CD1c-positive myeloid dendritic cell (primary cell): ENCODE results near the gene SYDE1.
A peak's percentile ranks its signal among the peaks of the same experiment; 100 is the strongest.
"Not testable (repeated sequence)": the region's sequence is repeated elsewhere in the genome, so short reads cannot be mapped to it uniquely, and the experiment has no call there.

Experiments used
- DNase-seq: peaks from one replicate; pipeline ENCODE4 v3.0.0-alpha.2; 2016; ENCODE audit errors: extremely low spot score

The SYDE1 gene, protein sequence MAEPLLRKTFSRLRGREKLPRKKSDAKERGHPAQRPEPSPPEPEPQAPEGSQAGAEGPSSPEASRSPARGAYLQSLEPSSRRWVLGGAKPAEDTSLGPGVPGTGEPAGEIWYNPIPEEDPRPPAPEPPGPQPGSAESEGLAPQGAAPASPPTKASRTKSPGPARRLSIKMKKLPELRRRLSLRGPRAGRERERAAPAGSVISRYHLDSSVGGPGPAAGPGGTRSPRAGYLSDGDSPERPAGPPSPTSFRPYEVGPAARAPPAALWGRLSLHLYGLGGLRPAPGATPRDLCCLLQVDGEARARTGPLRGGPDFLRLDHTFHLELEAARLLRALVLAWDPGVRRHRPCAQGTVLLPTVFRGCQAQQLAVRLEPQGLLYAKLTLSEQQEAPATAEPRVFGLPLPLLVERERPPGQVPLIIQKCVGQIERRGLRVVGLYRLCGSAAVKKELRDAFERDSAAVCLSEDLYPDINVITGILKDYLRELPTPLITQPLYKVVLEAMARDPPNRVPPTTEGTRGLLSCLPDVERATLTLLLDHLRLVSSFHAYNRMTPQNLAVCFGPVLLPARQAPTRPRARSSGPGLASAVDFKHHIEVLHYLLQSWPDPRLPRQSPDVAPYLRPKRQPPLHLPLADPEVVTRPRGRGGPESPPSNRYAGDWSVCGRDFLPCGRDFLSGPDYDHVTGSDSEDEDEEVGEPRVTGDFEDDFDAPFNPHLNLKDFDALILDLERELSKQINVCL

DNA sequence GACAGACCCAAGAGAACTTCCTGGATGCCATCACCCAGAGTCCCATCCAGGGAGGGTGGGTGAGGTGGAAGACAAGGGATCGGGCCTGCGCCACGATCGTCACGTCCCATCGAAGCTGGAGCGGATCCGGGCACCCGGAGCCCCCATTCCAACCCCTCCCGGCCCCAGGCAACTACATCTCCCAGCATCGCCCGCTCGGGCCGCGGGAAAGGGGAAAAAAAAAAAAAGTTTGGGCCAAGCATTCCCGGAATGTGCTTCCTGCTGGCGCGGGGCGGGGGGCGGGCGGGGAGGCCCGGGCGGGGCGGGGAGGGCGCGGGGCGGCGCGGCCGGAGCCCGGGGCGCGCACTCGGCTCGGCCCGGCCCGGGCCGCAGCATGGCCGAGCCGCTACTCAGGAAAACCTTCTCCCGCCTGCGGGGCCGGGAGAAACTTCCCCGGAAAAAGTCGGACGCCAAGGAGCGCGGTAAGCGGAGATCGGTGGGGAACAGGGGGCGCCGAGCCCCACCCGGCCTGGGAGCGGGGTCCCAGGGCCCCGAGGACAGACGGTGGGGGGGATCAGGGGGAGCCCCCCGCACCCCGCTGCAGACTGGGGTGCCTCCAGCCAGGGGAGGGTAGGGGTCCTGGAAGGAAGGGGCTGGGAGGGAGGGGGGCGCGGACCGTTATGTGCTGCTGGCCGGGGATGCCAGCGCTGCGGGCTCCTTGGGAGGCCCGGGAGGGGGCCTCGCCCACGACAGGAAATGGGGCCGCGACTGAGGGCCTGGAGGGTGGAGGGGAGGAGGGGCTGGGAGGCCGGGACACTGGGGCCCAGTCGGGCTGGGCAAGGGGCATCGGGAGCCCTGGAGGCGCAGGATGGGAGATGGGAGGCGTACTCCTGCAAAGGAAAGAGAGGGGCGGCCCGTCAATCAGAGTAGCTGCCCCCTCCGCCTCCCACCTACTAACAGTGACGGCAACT is at the start of gene SYDE1:
Gene SYDE1 (plus strand): TSS at position 341 of the 950 bp plus-strand sequence. CDS start 33 bp downstream, at position 374.
- no peak for DNase-seq

DNA sequence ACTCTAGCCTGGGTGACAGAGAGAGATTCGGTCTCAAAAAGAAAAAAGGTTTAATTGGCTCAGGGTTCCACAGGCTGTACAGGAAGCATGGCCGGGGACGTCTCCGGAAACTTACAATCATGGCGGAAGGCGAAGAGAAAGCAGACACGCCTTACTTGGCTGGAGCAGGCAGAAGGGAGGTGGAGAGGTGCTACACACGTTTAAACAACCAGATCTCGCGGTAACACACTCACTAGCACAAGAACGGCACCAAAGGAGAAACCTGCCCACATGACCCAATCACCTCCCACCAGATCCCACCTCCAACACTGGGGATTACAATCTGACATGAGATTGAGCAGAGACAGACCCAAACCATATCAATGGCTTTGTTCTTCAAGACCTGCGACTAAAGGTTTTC is 45.2 kb upstream of the SYDE1 start:
- no peak for DNase-seq

DNA sequence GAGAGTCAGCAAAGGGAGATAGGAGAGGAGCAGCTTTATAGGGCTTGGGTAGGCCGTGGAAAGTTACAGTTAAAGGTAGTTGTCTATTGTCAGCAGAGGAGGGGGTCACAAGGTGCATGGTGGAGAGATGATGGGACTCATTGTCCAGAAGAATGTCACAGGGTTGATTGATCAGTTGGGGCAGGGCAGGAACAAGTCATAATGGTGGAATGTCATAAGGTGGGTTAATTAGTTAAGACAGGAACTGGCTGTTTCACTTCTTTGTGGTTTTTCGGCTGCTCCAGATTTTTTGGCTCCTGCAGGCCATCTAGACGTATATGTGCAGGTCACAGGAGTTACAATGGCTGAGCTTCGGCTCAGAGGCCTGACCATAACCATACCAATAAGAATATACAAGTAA is 36.8 kb upstream of the SYDE1 start:
- not testable (repeated sequence) for DNase-seq

DNA sequence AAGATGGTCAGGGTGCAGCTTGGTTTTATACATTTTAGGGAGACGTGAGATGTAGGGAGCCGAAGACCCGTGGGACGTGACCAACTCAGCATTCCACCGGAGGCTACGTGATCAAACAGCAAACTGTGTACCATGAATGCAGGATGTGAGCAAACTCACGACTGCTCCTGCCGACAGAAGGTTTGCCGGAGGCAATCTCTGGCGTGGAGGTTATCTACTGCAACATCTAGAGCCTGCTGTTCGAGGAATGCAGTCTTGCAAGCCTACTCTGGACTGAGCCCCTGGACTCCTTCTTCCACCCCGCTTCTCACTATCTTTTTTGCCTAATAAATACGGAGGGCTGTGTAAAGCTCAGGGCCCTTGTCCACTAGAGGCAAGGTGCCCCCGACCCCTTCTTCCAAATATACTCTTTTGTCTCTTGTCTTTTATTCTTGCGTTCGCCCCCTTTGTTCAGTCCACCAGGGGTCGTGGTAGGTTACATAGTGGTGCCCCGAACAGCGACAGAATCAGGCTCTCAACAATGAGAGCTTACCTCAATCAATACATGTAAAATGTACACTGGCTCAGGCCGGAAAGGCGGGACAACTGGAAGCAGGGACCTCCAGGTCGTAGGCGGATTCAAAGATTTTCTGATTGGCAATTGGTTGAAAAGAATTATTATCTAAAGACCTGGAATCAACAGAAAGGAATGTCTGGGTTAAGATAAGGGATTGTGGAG is 34.1 kb upstream of the SYDE1 start:
- DNase-seq: no peak

DNA sequence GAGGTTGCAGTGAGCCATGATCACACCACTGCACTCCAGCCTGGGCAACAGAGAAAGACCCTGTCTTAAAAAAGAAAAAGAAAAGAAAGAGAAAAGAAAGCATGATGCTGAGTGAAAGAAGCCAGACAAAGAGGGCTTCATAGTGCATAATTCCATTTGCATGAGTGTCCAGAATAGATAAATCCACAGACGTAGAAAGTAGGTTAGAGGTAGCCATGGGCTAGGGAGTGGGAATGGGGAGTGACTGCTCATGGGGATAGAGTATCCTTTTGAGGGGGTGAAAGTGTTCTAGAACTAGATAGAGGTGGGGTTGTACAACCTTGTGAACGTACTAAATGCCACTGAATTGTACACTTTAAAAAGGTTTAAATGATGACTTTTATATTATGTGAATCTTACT is 32.8 kb upstream of the SYDE1 start:
- DNase-seq: no peak

DNA sequence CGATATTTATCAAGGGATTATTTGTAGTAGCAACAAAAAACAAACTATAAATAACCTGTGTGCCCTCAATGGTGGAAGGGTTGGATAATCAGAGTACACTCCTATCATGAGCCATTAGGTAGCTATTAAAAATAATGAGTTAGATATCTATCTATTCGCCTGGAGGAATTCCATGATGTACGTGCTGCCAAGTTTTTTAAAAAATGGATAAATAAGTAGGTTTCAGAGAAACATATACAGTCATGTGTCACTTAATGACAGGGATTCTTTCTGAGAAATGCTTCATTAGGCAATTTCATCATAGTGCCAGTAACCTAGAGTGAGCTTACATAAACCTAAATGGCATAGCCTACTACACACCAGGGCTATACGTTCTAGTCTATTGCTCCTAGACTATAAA is 31.4 kb upstream of the SYDE1 start:
- DNase-seq: no peak

DNA sequence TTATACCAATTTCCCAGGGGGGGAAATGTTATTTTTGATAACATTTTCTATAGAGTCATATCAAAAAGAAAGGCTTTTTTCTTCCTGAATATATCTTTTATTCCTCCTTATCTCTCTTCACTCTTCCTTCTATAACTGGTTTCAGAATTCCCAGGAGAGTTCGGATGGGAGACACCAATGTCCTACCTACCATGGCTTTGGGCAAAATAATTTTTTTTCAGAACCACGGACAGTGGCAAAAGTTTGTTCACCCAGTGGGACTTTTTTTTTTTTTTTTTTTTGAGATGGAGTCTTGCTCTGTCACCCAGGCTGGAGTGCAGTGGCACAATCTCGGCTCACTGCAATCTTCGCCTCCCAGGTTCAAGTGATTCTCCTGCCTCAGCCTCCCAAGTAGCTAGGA is 27.2 kb upstream of the SYDE1 start:
- not testable (repeated sequence) for DNase-seq

DNA sequence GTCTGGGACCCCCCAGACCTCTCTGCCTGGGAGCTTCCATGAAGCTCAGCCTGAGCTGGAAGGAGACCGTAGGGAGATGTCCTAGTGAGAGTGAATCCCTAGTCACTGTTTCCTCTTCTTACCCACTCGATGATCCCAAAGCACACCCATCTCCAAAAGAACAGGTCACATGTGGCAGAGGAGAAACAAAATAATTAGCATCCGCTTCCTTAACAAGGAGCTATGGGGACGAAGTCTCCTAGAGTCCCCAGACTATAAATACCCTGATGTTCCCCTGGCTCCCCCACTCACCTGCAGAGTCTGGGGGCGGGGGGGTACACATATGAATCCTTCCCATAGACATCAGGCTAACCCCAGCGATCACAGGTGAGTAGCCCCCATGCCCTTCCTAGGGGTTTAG is 25.3 kb upstream of the SYDE1 start, which contains the start of gene OR1I1:
Gene OR1I1 (plus strand): TSS at position 301 of the 400 bp plus-strand sequence. CDS start 4,855 bp downstream, outside the sequence.
- DNase-seq: no peak

DNA sequence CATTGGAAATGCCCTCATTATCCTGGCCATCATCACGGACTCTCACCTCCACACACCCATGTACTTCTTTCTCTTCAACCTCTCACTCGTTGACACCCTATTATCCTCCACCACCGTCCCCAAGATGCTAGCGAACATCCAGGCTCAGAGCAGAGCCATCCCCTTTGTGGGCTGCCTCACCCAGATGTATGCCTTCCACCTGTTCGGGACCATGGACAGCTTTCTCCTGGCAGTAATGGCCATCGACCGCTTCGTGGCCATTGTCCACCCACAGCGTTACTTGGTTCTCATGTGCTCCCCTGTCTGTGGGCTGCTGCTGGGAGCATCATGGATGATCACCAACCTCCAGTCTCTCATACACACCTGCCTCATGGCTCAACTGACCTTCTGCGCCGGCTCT is 20.0 kb upstream of the SYDE1 start:
- no peak for DNase-seq

DNA sequence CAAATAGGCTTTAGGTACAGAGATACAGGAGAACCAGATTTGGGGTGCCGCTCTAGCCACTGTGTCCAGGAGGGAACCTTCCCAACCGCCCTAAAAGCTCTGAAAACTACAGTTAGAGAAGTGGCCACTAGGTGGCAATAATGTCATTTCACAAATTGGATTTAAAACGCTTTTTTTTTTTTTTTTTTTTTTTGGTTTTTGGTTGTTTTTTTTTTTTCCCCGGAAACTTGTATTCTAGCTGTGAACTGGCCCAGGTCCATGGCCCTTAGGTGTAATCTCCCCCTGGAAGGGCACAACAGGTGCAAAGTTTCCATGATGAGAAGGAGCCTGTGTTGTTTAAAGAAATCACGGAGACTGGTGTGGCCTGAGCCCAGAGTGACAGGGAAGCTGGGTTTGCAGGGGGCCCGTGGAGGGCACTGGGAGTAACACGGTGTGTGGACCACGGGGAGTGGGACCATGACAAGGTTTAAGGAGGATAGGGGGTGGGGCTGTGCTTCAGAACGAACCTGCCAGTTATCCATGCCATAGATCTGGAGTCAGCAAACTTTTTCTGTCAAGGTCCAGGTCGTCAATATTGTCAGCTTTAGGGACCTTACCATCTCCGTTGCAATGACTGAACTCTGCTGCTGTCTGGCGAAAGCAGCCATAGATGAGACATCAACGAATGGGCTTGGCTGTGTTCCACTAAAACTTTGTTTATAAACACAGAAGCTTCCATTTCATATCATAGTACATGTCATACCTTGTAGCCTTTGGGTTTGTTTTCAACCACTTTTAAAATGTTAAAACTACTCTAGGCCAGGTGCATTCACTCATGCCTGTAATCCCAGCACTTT is 15.1 kb upstream of the SYDE1 start:
- peak; percentile 85 for DNase-seq

DNA sequence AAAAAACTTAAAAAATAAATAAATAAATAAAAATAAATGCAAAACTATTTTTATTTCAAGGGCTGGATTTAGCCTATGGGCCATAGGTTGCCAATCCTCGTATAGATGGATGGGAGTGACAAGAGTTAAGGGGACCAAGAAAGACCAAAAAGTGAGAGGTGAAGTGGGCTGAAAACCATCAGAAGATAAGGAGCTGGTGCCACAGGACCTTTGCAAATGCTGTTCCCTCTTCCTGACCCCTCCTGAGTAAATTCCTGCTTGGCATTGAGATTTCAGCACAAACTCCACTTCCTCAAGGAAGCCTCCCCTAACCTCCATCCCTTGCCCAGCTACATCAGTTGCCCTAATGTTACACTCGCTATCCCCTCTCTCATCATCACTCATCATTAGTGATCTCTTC is 14.2 kb upstream of the SYDE1 start:
- no peak for DNase-seq

DNA sequence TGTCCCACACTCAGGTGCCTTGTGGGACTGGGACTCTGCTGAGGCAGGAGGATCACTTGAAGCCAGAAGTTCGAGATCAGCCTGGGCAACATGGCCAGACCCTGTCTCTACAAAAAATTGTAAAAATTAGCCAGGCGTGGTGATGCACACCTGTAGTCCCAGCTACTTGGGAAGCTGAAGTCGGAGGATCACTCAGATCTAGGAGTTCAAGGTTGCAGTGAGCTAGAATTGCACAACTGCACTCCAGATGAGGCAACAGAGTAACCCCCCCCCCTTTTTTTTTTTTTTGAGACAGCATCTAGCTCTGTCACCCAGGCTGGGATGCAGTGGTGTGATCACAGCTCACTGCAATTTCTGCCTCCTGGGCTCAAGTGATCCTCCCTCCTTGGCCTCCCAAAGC is 11.0 kb upstream of the SYDE1 start:
- DNase-seq: no peak

DNA sequence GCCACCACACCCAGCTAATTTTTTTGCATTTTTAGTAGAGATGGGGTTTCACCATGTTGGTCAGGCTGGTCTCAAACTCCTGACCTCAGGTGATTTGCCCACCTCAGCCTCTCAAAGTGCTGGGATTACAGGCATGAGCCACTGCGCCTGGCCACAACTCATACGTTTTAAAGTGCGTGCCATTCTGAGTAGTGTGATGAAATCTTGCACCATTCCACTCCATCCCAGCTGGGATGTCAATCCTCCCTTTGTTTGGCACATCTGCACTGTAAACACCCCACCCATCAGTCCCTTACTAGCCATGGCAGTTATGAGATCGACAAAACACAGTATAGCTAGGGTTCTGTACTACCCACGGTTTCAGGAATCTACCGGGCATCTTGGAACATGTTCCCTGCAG is 9.2 kb upstream of the SYDE1 start:
- not testable (repeated sequence) for DNase-seq

DNA sequence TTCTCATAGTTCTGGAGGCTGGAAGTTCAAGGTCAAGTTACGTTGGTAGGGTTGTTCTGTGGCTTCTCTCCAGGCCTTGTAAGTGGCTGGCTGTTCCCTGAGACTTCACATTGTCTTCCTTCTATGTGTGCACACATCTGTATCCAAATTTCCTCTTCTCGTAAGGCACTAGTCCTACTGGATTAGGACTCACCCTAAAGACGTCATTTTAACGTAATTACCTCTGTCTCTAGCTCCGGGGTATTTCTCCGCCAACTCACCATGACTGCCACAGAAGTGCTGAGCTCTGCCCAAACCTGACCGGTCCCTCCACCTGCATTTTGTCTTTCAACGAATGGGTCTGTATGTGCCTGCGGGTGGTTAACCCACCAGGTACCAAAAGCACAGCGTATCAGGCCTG is 8.7 kb upstream of the SYDE1 start:
- no peak for DNase-seq

DNA sequence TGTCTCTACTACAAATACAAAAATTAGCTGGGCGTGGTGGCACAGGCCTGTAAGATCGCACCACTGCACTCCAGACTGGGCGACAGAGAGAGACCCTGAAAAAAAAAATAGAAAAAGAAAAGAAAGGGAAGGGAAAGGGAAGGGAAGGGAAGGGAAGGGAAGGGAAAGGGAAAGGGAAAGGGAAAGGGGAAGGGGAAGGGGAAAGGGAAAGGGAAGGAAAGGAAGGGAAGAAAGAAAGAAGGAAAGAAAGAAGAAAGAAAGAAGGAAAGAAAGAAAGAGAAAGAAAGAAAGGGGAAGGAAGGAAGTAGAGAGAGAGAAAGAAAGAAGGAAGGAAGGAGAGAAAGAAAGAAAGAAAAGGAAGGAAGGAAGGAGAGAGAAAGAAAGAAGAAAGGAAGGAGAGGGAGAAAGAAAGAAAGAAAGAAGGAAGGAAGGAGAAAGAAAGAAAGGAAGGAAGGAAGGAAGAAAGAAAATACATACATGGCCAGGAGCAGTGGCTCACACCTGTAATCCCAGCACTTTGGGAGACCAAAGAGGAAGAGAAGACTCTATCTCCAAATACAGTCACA is 8.1 kb upstream of the SYDE1 start:
- no peak for DNase-seq

DNA sequence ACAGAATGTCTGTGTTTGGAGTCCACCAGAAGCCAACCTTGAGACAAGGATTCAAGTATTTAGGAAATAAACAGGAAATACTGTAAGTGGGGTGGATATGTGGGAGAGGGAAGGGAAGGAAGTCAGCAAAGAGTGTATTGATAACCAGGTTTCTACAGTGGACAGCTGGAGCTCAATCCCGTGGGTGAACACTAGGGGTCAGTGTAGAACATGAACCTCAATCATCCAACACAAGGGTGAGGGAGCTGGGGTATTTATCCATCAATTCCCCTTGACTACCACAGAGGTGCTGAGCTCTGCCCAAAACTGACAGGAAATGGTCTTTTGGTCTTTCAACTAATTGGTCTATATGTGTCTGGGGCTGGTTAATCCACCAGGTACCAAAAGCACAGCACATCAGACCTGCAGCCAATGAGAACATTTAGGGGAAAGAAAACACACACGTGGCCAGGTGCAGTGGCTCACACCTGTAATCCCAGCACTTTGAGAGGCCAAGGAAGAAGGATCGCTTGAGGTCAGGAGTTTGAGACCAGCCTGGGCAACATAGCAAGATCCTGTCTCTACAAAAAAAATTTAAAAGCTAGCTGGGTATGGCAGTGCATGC is 5.6 kb upstream of the SYDE1 start:
- peak; percentile 58 for DNase-seq

DNA sequence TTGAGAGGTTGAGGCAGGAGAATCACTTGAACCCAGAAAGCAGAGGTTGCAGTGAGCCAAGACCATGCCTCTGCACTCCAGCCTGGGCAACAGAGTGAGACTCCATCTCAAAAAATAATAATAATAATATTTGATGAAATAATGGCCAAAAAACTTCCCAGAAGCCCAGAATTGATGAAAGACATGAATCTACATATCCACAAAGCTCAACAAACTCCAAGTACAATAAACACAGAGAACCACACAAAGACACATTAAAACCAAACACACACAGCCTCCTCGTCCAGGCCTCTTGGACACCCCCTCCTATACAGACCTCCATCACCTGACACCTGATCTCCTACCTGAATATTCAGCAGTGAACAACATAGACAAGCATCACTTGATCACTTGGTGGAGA is 3.2 kb upstream of the SYDE1 start:
- no peak for DNase-seq

DNA sequence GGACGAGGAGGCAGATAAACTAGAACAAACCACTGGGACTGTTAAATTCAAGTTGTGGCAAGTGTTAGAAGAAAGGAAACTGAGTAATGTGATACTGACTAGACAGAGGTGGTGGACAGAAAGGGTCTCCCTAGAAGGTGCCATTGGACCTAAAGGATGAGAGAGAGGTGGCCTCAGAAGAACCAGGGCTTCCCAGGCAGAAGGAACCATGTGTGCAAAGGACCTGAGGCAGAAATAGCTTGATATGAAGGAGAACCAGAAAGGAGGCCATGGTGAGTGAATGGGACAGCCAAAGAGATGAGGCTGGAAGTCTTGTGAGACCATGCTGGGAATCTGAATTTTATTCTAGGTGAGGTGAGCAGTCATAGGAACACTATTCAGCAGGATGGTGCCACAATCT is 2.8 kb upstream of the SYDE1 start:
- no peak for DNase-seq

DNA sequence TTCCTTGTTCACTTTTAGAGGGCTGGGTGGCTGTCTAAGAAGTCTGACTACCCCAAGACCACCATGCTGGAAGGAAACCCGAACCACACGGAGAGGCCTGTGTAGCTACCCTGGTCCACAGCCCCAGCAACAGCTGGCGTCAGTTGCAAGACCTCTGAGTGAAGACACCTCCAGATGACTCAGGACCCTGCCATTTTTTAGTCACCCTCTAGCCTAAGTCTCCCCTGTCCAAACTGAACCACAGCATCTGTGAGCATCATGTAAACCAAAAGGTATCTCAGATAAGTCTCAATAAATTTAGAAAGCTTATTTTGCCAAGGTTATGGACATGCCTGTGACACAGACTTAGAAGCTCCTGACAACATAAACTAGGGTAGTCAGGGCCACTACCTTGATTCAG is 2.2 kb upstream of the SYDE1 start:
- DNase-seq: no peak
